ENCODE data around the gene AGXT.

The AGXT gene

DNA sequence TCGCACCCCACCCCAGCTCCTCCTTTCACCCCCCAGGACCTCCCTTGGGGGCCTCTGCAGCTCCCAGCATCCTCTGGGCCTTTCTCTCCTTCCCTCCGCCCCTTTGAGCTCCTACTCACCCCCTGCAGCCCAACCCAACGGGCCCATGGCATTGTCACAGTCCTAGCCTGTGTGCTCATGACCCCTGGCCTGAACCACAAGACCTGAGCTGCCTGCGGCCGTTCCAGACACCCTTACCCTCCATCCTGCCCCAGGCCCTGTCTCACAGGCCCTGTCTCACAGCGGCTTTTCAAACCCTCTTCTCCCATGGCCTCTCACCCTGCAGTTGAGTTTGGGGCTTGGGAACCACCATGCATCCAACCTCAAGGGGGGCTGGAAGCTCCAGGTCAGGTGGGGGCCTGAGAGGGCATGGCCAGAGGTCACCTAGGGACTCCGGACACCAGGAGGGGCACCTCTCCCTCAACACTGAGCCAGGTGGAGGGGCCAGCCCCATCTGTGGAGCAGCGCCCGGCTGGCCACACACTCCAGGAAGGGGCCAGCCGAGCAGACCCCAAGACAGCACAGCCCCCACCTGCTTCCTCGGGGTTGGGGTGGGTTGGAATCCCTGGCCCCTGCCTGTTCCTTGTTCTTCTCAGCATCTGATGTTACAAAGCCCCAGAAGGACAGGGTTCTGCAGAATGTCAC, 20.4 kb downstream of the AGXT start:
- no peak for DNase-seq (ENCODE audit: low read depth in 1 of 2, low spot score in 1 of 2)

GRCh38 chr2:240889601-240890560, 21.3 kb downstream of the AGXT start:
- TF ChIP-seq, protein P1, sequence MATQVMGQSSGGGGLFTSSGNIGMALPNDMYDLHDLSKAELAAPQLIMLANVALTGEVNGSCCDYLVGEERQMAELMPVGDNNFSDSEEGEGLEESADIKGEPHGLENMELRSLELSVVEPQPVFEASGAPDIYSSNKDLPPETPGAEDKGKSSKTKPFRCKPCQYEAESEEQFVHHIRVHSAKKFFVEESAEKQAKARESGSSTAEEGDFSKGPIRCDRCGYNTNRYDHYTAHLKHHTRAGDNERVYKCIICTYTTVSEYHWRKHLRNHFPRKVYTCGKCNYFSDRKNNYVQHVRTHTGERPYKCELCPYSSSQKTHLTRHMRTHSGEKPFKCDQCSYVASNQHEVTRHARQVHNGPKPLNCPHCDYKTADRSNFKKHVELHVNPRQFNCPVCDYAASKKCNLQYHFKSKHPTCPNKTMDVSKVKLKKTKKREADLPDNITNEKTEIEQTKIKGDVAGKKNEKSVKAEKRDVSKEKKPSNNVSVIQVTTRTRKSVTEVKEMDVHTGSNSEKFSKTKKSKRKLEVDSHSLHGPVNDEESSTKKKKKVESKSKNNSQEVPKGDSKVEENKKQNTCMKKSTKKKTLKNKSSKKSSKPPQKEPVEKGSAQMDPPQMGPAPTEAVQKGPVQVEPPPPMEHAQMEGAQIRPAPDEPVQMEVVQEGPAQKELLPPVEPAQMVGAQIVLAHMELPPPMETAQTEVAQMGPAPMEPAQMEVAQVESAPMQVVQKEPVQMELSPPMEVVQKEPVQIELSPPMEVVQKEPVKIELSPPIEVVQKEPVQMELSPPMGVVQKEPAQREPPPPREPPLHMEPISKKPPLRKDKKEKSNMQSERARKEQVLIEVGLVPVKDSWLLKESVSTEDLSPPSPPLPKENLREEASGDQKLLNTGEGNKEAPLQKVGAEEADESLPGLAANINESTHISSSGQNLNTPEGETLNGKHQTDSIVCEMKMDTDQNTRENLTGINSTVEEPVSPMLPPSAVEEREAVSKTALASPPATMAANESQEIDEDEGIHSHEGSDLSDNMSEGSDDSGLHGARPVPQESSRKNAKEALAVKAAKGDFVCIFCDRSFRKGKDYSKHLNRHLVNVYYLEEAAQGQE (IDR thresholded peaks at IDR 0.05; ENCODE audit: insufficient replicate concordance, low read depth), result no peak
- no peak for TF ChIP-seq POLR2AphosphoS5 (IDR thresholded peaks at IDR 0.05; ENCODE audit: low read depth)
- TF ChIP-seq SPI1 (IDR thresholded peaks at IDR 0.05; ENCODE audit: borderline replicate concordance, low read depth), result no peak
- no peak for TF ChIP-seq GABPA (IDR thresholded peaks at IDR 0.05; ENCODE audit: low read depth)
- no peak for TF ChIP-seq CTCF (IDR thresholded peaks at IDR 0.05; ENCODE audit: insufficient read depth, low read length)
- H3K27ac ChIP-seq (replicated peaks), result no peak overlapping the region
- H3K4me3 ChIP-seq (replicated peaks; ENCODE audit: insufficient read depth, low read length), result no peak overlapping the region

More for the DNA sequence above, 20.4 kb downstream of the AGXT start:
- TF ChIP-seq, protein P1 (IDR thresholded peaks at IDR 0.05; ENCODE audit: insufficient replicate concordance, low read depth), result no peak
- TF ChIP-seq SPI1 (IDR thresholded peaks at IDR 0.05; ENCODE audit: borderline replicate concordance, low read depth) (no peak), GABPA (IDR thresholded peaks at IDR 0.05; ENCODE audit: low read depth) (no peak), POLR2AphosphoS5 (IDR thresholded peaks at IDR 0.05; ENCODE audit: low read depth) (no peak), CTCF (IDR thresholded peaks at IDR 0.05; ENCODE audit: insufficient read depth, low read length) (no peak)
- Histone ChIP-seq H3K27me3 (ENCODE audit: insufficient read depth, poor library complexity, severe bottlenecking) (no peaks in the 10 kb centered on the region), H3K27ac (replicated peaks) (no peak overlapping the region), H3K4me3 (replicated peaks; ENCODE audit: insufficient read depth, low read length) (no peak overlapping the region)

GRCh38 chr2:240890691-240891090, 22.1 kb downstream of the AGXT start:
- Histone ChIP-seq H3K27me3 (ENCODE audit: insufficient read depth, poor library complexity, severe bottlenecking) (no peaks in the 10 kb centered on the region), H3K27ac (replicated peaks) (no peak overlapping the region), H3K4me3 (replicated peaks; ENCODE audit: insufficient read depth, low read length) (no peak overlapping the region)
- no peak for DNase-seq (ENCODE audit: low read depth in 1 of 2, low spot score in 1 of 2)
- no peak for TF ChIP-seq SPI1 (IDR thresholded peaks at IDR 0.05; ENCODE audit: borderline replicate concordance, low read depth)
- TF ChIP-seq, protein P1 (IDR thresholded peaks at IDR 0.05; ENCODE audit: insufficient replicate concordance, low read depth), result no peak
- TF ChIP-seq GABPA (IDR thresholded peaks at IDR 0.05; ENCODE audit: low read depth), result no peak
- no peak for TF ChIP-seq CTCF (IDR thresholded peaks at IDR 0.05; ENCODE audit: insufficient read depth, low read length)
- no peak for TF ChIP-seq POLR2AphosphoS5 (IDR thresholded peaks at IDR 0.05; ENCODE audit: low read depth)

More at GRCh38 chr2:240889601-240890560, 21.3 kb downstream of the AGXT start:
- H3K27me3 ChIP-seq (ENCODE audit: insufficient read depth, poor library complexity, severe bottlenecking), result no peaks in the 10 kb centered on the region
- DNase-seq (ENCODE audit: low read depth in 1 of 2, low spot score in 1 of 2), result no peak
